Fibroblast of lung (primary cell): Measurements from ENCODE around the gene CEP131.

Experiments
- EZH2 ChIP-seq: IDR thresholded peaks from 2 replicates; pipeline ENCODE4 v1.5.1; 2012; ENCODE audit warnings: low read length, control low read depth, mild to moderate bottlenecking; ENCODE audit errors: missing control alignments
- TF ChIP-seq, protein P1 (sequence below), 2 donors: IDR thresholded peaks in 1 of 2; conservative IDR thresholded peaks in 1 of 2; 1 replicate in 1 of 2; 2 replicates in 1 of 2; pipeline ENCODE4 v1.5.1; 2011 to 2012; ENCODE audit warnings: low read length in 2 of 2, control low read depth in 1 of 2, inconsistent platforms in 1 of 2, low read depth in 1 of 2, mild to moderate bottlenecking in 1 of 2

DNA sequence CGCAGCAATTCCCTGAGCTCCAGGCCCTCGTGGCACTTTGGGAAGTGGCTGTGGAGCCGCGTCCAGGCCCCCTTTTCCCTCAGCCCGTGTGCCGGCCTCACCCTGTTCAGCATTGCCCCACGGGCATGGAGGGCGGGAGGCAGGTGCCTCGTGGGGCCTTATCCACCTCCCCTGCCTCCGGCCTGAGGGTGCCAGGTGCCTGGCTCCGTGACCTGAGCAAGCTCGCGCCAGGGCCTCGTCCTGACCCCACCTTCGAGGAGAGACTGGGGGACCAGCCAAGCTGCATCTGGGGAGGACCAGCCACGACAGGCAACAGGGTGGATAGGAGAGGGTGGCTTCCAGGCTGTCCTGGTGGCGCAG is 29.7 kb downstream of the CEP131 start:
- TF ChIP-seq, protein P1, sequence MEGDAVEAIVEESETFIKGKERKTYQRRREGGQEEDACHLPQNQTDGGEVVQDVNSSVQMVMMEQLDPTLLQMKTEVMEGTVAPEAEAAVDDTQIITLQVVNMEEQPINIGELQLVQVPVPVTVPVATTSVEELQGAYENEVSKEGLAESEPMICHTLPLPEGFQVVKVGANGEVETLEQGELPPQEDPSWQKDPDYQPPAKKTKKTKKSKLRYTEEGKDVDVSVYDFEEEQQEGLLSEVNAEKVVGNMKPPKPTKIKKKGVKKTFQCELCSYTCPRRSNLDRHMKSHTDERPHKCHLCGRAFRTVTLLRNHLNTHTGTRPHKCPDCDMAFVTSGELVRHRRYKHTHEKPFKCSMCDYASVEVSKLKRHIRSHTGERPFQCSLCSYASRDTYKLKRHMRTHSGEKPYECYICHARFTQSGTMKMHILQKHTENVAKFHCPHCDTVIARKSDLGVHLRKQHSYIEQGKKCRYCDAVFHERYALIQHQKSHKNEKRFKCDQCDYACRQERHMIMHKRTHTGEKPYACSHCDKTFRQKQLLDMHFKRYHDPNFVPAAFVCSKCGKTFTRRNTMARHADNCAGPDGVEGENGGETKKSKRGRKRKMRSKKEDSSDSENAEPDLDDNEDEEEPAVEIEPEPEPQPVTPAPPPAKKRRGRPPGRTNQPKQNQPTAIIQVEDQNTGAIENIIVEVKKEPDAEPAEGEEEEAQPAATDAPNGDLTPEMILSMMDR (conservative IDR thresholded peaks at IDR 0.05 in 1 of 2, IDR thresholded peaks at IDR 0.05 in 1 of 2; ENCODE audit: low read depth in 1 of 2, low read length in 2 of 2), result no peak
- TF ChIP-seq EZH2, result no peak
